GM18498 (cell line): ENCODE data around the gene C1orf185.
"Not testable (repeated sequence)": the region's sequence is repeated elsewhere in the genome, so short reads cannot be mapped to it uniquely, and the experiment has no call there.

ENCODE experiments used
- ATAC-seq: cut with Tn5 transposase; IDR thresholded peaks from one replicate; pipeline ENCODE4 v1.9.1; 2021; ENCODE audit warnings: mild to moderate bottlenecking, moderate library complexity; ENCODE audit not compliant: unreplicated experiment

Gene C1orf185

DNA sequence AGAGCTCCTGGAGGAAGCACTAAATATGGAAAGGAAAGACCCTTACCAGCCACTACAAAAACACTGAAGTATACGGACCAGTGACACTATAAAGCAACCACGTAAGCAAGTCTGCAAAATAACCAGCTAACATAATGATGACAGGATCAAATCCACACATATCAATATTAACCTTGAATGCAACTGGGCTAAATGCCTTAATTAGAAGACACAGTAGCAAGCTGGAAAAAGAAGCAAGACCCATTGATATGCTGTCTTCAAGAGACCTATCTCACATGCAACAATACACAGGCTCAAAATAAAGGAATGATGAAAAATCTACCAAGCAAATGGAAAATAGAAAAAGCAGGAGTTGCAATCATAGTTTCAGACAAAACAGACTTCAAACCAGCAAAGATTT, 31.0 kb downstream of the C1orf185 start:
- no peak for ATAC-seq

DNA sequence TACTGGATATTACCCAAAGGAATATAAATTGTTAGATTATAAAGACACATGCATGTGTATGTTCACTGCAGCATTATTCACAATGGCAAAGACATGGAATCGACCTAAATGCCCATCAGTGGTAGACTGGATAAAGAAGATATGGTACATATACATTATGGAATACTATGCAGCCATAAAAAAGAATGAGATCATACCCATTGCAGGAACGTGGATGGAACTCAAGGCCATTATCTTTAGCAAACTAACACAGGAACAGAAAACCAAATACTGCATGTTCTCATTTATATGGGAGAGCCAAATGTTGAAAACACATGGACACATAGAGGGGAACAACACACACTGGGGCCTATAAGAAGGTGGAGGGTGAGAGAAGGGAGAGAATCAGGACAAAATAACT, 35.7 kb downstream of the C1orf185 start:
- ATAC-seq, result not testable (repeated sequence)

DNA sequence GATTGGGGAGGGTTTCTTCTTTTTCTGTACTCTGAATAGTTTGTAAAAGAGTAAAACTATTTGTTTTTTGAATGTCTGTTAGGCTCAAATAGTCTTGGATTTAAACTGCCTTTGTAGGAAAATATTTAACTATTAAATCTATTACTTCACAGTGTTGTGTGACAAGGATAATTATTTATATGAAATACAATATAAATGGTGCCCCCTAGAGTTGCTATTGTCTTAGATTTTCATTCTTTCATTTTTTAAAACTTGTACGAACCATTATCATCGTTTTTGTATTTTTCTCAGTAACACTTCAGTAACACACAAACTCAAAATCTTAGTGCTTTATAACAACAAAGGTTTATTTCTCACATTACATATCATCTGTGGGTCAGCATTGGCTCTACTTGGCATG, 37.4 kb downstream of the C1orf185 start:
- no peak for ATAC-seq

DNA sequence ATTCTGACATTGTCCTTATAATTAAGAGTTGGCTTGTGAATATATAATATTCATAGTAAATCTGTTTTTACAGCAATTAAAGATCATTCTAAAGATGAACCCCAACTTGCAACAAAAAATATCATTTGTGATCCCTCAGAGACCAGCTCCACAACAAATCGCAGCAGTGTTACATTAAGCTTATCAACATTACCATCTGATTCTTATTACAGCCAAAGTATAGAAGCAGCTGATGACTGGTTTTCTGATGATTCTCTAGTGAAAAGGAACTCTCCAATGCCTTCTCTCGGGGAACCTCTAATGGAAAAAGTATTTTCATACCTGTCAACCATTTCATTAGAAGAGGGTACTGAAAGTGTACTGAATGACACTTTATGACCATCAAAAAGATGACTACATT, 45.4 kb downstream of the C1orf185 start:
- ATAC-seq, result no peak

DNA sequence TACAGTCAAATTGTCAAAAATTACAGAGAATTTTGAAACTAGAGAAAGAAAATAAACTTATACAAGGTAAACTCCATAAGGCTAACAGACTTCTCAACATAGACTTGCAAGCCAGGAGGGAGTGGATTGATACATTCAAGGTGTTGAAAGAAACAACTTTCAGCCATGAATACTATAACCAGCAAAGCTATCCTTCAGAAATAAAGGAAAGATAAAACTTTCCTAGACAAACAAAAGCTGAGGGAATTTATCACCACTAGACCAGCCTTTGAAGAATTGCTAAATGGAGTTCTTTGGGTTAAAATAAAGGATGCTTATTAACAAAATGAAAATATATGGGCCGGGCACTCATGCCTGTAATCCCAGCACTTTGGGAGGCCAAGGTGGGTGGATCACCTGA, 52.7 kb downstream of the C1orf185 start:
- no peak for ATAC-seq

DNA sequence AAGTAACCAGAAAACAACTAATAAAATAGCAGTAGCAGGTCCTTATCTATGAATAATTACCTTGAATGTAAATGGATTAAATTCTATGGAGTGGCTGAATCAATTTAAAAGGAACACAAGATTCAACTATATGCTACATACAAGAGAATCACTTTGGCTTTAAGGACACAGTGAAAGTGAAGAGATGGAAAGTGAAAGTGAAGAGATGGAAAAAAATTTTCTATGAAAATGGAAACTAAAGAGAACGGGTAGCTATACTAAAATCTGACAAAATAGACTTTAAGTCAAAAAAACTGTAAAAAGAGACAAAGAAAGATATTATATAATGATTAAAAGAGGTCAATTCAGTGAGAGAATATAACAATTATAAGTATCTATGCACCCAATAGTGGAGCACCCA, 54.7 kb downstream of the C1orf185 start:
- ATAC-seq, result no peak

DNA sequence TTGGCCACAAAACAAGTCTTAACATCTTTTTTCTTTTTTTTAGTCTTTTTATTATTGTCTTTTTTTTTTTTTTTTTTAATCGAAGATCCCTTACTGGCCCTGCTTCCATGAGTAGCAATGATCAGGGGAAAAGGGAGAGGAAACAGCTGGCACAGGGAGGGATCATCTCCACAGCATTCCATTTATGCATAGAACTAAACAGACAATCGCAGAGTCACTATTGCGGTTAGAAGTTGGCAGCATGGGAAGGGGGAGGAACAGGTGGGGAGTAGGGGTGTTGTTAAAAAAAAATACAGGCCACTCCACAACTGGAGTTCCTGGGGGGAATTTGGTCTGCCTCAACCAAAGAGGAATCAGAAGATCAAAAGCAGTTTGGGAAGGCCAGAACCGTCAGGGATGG, 55.4 kb downstream of the C1orf185 start:
- no peak for ATAC-seq

DNA sequence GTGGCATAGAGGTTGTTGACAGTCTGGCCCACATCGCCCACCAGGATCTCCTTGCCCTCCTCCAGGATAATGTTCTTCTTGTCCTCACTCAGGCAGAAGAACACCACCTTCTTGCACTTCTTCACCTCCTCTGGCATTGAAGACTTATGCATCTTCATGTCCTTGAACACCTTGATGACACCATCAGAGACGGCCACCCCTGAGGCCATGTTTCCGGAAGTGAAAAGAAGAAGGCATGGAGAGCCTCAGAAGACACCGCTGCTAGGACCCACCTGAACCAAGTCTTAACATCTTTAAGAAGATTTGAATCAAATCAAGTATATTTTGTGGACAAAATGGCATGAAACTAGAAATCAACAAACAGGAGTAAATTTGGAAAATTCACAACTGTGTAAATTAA, 56.2 kb downstream of the C1orf185 start:
- ATAC-seq, result no peak

DNA sequence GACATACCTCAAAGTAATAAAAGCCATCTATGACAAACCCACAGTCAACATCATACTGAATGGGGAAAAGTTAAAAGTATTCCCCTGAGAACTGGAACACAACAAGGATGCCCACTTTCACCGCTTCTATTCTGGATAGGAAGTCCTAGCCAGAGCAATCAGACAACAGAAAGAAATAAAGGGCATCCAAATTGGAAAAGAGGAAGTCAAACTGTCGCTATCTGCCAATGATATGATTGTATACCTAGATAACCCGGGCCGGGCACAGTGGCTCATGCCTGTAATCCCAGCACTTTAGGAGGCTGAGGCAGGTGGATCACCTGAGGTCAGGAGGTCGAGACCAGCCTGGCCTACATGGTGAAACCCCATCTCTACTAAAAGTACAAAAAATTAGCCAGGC, 60.5 kb downstream of the C1orf185 start:
- not testable (repeated sequence) for ATAC-seq

DNA sequence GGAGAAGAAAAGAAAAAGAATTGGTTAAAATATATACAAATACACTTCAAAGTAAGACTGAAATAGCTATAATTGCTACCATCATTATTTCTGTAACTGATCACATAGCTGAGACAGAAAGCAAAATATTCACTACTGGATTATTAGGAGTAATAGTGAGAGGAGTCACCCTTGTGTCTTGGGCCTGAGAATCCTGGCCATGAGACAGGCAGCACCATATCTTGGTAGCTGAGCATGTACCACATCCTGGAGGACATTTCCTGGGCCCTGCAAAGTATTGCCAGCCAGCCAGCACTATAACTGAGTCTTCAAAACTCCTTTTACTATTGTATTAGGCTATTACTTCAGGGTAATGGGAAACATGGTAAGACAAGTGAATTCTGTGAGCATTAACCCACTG, 63.5 kb downstream of the C1orf185 start:
- no peak for ATAC-seq

DNA sequence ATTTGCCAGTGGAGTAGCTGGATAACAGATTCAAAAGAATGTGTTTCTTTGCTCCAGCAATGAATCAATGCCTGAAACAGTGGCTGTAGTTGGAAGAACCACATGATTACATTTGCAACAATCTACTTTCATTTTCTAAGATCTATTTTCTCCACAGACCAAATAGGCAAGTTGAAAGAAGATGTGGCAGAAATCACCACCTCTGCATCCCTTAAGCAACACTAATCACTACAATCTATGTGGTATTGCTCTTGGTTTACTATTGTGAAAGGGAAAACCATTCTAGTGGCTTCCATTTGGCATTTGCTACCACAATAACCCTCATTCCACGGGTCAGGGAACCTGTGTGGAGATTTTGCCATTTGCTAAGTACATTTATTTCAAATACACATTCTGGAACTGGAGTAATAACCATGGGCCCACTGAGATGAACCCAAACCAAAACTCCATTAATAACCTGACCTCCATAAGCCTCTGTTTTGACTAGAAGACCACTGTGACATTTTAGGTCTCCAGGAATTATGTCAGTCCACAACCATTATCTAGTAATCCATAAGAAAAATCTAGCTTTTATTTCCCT, 66.3 kb downstream of the C1orf185 start:
- no peak for ATAC-seq

DNA sequence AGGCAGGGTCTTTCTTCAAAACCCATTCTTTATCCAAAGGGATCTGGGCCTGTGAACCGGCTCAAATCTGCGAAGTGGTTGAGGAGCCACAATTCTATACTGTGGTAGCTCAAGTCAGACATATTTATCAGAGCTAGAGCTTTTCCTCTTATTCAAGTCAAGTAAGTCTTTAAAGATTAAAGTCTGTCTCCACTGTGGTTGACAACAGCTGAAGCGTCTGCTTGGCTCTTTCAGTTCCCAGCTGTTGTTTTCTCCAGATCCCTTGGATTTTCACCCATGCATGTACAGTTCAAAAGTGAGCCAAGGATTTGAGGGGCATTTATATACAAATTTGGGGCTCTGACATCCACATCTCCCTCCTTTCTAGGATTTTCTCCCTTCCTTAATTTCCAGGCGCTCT, 66.9 kb downstream of the C1orf185 start:
- no peak for ATAC-seq

DNA sequence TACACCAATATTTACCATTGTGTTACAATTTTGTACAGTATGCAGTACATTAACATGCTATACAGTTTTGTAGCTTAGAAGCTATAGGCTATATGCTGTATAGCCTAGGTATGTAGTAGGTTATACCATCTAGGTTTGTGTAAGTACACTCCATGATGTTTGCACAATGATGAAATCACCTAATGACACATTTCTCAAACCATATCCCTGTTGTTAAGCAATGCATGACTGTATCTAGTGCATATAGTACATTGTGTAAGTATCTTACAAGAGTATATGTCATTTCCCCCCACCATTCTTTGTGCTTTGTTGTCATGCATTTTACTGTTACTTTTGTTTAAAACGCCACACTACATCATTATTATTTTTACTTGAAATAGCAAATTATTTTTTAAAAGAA, 68.3 kb downstream of the C1orf185 start:
- ATAC-seq, result no peak

DNA sequence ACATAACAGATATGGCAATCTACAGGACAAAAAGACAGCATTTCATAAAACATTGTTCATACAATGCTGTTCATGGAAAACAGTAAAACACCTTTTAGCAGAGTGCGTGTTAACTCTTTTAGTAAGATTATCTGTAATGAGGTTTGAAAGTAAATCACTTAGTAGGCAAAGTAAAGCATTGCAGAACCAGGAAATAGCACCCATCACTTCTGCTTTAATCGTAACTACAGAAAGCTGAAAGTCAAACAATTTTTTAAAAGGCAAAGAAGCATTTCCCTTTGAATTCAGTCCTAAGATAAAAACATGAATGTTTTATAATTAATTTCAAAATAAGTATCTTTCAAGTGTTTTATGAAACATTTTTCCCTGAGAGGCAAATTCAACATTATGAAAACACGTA, 70.8 kb downstream of the C1orf185 start:
- ATAC-seq, result no peak

DNA sequence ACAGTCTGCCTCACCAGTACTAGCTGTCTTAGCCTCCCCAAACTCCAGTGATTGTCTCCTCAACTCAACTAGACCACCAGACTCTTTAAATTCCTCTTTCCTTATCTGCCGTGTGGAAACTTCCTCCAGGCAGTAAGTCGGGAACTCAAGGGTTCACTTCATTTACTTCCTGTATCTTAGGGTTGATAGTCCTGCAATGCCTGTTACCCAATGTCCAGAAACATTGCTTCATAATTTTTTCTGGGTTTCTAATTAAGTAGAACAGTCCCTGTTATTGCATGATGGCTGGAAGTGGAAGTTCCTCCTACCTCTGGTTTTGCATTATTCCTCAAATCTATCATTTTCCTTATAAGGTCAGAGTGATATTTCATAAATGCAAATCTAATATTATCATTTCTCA, 73.2 kb downstream of the C1orf185 start:
- ATAC-seq, result no peak

DNA sequence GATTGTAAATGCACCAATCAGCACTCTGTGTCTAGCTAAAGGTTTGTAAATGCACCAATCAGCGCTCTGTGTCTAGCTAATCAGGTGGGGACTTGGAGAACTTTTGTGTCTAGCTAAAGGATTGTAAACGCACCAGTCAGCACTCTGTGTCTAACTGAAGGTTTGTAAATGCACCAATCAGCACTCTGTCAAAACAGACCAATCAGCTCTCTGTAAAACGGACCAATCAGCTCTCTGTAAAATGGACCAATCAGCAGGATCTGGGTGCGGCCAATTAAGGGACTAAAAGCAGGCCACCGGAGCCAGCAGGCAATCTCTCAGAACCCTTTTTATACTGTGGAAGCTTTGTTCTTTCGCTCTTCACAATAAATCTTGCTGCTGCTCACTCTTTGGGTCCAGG, 76.0 kb downstream of the C1orf185 start:
- ATAC-seq, result not testable (repeated sequence)

DNA sequence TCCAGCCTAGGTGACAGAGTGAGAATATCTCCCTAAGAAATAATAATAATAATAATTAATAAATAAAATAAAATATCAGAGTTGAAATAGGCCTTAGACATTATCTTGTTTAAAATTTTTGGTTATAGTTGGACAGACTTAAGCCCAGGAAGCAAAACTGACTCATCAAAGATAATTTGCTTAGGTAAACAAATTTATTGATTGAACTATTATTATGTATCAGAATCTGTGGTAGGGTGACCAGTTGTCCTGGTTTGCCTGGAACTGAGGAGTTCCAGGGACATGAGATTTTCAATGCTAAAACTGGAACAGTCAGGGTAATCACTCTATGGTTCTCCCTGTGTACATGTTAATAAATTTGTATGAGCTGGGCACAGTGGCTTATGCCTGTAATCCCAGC, 86.2 kb downstream of the C1orf185 start:
- no peak for ATAC-seq

DNA sequence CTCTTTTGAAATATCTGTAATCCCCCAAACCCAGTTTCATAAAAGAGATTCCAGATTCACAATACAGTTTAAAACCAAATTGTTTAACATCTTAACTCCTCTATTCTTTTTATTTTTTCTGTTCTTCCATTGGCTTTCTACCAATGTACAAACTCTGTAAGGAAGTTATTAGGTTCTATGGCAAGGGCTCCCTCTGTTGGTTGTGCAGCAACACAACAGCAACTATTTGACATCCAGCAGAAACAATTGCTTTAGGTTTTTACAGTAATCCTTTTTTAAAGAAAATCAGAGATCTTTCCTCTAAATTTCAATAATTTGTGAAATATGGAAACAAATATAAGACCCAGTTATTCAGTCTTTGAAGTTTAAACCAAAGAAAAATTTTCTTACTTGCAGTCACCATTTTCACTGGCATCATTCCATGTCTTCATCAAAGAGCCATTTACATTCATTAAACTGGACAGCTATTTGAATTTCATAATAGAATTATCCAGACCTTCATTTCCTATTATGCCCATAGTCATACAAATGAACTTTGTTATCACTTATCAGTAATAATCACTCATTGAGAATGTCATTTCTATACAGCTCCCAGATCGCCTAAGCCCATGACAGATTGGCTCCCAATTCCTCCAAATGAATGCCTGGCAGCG, 87.5 kb downstream of the C1orf185 start:
- no peak for ATAC-seq

DNA sequence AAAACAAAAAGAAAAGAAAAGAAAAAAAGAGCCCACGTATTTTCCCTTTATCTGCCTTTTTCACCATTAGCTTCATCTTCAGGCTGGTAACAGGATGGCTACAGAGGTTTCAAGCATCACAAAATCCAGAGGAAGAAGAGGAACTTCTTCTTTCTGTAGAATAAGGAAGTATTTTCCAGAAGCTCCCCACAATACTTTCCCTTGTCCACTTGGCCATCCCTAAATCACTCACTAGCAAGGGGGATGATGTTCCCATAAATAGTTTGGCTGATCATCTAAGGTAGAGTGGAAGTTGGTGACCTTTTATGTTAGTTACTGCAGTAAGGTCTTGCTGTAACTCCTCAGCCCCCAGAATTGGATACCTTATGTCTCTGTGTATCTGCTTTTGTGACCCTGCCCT, 88.9 kb downstream of the C1orf185 start:
- no peak for ATAC-seq

DNA sequence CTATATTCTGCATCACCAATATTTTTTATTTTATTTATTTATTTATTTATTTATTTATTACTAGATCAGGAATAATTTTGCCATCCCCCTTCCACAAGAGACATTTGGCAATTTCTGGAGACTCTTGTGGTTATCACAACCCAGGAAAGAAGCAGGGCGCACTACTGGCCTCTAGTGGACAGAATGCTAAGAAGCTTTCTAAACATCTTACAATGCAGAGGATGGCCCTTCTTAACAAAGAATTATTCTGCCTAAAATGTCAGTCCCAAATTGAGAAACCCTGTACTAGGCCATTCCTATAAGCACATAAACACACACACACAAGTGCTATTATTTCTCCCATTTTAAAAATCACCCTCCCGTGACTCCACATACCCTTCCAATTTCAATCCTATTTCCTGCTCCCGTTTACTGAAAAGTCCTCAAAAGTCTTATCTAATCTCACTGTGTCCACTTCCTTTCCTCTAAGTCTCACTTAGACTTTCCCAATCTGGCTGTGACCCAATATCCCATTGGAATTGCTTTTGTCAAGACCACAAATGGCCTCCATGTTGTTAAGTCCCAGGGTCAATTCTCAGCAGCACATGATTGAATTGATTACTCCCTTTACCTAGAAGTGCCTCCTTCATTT, 90.3 kb downstream of the C1orf185 start:
- no peak for ATAC-seq

DNA sequence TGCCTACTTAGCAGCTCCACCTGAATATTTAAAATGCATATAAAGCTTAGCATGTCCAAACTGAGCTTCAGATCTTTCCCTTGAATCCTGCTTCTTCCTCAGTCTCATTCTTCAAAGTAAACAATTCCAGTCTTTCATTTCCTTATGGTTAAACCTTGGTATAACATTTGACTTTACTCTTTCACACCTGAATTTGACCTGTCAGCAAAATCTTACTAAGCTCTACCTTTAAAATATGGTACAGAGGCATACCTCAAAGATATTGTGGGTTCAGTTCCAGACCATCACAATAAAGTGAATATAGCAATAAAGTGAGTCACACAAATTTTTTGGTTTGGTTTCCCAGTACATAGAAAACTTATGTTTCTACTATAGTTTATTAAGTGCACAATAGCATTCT, 91.5 kb downstream of the C1orf185 start:
- no peak for ATAC-seq
